HL-60 (cell line): Measurements from ENCODE around the gene SERPINA1.

Experiments used
- GABPA ChIP-seq: IDR thresholded peaks from 2 replicates; pipeline ENCODE4 v1.6.1; 2012; ENCODE audit warnings: low read depth
- POLR2AphosphoS5 ChIP-seq: IDR thresholded peaks from 2 replicates; pipeline ENCODE4 v1.6.1; 2012; ENCODE audit warnings: low read depth
- SPI1 ChIP-seq: IDR thresholded peaks from 2 replicates; pipeline ENCODE4 v1.6.1; 2012; ENCODE audit warnings: low read depth, mild to moderate bottlenecking, borderline replicate concordance
- TF ChIP-seq, protein P1 (sequence below): IDR thresholded peaks from one replicate; pipeline ENCODE4 v1.5.1; 2011; ENCODE audit warnings: low read length, control low read depth, inconsistent platforms; ENCODE audit not compliant: insufficient read depth
- TF ChIP-seq, protein P2 (sequence below): IDR thresholded peaks from 2 replicates; pipeline ENCODE4 v1.6.1; 2012; ENCODE audit warnings: low read depth; ENCODE audit not compliant: insufficient replicate concordance

DNA sequence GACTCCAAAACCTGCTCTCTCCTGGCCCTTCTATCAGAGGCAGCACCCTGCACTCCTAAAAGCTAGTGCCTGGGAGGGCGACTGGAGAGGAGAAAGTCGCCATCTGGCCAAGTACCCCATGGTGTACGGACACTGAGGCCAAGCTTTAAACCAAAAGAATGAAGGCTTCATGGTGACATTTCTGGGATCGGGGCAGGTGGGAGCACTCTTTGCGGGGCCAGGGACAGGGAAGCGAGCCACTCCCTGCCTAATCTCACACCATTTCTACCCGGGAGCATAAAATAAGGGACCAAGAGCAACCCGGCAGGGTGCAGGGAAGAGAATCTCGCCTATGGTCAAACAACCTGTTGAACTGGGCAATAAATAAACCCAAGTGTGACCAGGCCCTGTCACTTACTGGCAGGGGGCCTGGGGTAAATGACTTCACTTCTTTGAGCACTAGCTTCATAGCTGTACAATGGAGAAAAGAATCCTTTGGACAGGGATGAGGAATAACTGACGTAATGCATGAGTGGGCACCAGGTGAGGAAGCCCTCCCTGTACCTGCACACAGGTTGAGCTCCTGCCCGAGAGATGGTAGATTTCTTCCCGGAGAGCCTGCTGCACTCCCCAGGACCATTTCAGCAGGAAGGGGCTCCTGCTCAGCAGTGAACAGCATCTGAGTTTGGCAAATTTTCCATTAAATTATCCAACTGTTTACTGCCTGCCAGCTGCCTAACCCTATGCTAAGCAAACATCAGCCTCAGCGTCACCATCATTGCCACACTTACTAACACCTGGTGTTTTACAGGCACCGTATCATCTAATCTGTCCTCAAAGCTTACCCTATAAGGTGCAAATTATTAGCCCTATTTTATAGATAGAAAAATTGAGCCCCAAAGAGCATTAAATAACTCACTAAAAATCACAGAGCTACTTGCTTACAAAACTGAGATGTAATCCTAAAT is 2.0 kb downstream of the SERPINA1 start:
- TF ChIP-seq, protein P1, sequence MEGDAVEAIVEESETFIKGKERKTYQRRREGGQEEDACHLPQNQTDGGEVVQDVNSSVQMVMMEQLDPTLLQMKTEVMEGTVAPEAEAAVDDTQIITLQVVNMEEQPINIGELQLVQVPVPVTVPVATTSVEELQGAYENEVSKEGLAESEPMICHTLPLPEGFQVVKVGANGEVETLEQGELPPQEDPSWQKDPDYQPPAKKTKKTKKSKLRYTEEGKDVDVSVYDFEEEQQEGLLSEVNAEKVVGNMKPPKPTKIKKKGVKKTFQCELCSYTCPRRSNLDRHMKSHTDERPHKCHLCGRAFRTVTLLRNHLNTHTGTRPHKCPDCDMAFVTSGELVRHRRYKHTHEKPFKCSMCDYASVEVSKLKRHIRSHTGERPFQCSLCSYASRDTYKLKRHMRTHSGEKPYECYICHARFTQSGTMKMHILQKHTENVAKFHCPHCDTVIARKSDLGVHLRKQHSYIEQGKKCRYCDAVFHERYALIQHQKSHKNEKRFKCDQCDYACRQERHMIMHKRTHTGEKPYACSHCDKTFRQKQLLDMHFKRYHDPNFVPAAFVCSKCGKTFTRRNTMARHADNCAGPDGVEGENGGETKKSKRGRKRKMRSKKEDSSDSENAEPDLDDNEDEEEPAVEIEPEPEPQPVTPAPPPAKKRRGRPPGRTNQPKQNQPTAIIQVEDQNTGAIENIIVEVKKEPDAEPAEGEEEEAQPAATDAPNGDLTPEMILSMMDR: no peak
- TF ChIP-seq SPI1 (no peak), GABPA (no peak), POLR2AphosphoS5 (no peak)
- TF ChIP-seq, protein P2, sequence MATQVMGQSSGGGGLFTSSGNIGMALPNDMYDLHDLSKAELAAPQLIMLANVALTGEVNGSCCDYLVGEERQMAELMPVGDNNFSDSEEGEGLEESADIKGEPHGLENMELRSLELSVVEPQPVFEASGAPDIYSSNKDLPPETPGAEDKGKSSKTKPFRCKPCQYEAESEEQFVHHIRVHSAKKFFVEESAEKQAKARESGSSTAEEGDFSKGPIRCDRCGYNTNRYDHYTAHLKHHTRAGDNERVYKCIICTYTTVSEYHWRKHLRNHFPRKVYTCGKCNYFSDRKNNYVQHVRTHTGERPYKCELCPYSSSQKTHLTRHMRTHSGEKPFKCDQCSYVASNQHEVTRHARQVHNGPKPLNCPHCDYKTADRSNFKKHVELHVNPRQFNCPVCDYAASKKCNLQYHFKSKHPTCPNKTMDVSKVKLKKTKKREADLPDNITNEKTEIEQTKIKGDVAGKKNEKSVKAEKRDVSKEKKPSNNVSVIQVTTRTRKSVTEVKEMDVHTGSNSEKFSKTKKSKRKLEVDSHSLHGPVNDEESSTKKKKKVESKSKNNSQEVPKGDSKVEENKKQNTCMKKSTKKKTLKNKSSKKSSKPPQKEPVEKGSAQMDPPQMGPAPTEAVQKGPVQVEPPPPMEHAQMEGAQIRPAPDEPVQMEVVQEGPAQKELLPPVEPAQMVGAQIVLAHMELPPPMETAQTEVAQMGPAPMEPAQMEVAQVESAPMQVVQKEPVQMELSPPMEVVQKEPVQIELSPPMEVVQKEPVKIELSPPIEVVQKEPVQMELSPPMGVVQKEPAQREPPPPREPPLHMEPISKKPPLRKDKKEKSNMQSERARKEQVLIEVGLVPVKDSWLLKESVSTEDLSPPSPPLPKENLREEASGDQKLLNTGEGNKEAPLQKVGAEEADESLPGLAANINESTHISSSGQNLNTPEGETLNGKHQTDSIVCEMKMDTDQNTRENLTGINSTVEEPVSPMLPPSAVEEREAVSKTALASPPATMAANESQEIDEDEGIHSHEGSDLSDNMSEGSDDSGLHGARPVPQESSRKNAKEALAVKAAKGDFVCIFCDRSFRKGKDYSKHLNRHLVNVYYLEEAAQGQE: no peak
